ENCODE results near the gene HES5. TPM values are rescaled to one million over a fixed set of nuclear protein-coding genes. Genes with fewer than 3 reads are reported as not detected.

Gene HES5
- total and polyA plus RNA-seq, 2 experiments from 2014 or later = not detected

DNA sequence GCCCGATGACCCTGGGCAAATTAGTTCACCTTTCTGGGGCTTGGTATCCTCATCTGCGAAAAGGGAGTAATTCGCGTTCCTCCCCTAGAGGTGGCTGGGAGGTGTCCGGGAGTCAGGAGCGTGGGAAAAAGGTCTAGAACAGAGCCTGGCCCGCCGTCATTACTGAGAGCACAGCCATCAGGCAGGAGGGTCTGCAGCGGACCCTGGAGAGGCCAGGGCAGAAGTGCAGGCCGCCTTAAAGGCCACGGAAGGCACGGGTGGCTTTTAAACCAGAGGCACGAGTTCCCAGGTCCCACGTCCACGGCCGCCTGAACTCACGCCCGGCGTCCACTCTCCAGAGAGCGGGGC is 4.5 kb downstream of the HES5 start:
- peak overlapping the region; percentile 61 for H3K27ac ChIP-seq
- no peaks in the 10 kb centered on the region for H3F3A ChIP-seq (ENCODE audit: insufficient read depth)
- DNase-seq = peak; percentile 47
- no peak for TF ChIP-seq EZH2 (IDR thresholded peaks at IDR 0.05; ENCODE audit: insufficient read depth, poor library complexity, severe bottlenecking)
- no peak for TF ChIP-seq EZH2phosphoT487 (IDR thresholded peaks at IDR 0.05; ENCODE audit: insufficient read depth, low read depth)
- no peaks in the 10 kb centered on the region for H3K9me2 ChIP-seq (ENCODE audit: insufficient read depth)
- peak overlapping the region; percentile 95 for H3K4me2 ChIP-seq (ENCODE audit: unreplicated experiment)
- peak overlapping the region; percentile 88 for H3K4me3 ChIP-seq
- H3K79me2 ChIP-seq (ENCODE audit: insufficient read depth) = peaks cover 53% of the 10 kb centered on the region
- no peaks in the 10 kb centered on the region for H3K9me3 ChIP-seq (ENCODE audit: low read depth)
- H3K36me3 ChIP-seq (ENCODE audit: low read depth) = no peaks in the 10 kb centered on the region
- H4K20me1 ChIP-seq (ENCODE audit: insufficient read depth) = no peaks in the 10 kb centered on the region
- peaks cover 10% of the 10 kb centered on the region for H3K27me3 ChIP-seq (replicated peaks; ENCODE audit: insufficient read depth)
- H3K9ac ChIP-seq = peak overlapping the region; percentile 93
- in situ Hi-C loops (cut with MboI) = no loop called here
- WGBS, 2 experiments (ENCODE audit: low coverage in 1 of 2, low lambda C conversion rate in 2 of 2, missing lambda C conversion rate in 2 of 2) = 1 to 2% methylated on average over 20 of the region's 20 CpGs
- H2AFZ ChIP-seq = peak overlapping the region; percentile 47
- H3K4me1 ChIP-seq (ENCODE audit: insufficient read depth) = peaks cover 15% of the 10 kb centered on the region; the same call in 1 of the 2 replicates

- H3K9me3 ChIP-seq (ENCODE audit: low read depth) = no peaks in the 10 kb centered on the region
- H3K27ac ChIP-seq = no peak overlapping the region
- H4K20me1 ChIP-seq (ENCODE audit: insufficient read depth) = no peaks in the 10 kb centered on the region
- H2AFZ ChIP-seq = no peak overlapping the region
- in situ Hi-C loops (cut with MboI) = loop anchor here (25.0 kb wide), 1 partner anchor 337 kb away; the partner anchor contains the start of gene FAAP20
- no peaks in the 10 kb centered on the region for H3K27me3 ChIP-seq (replicated peaks; ENCODE audit: insufficient read depth)
- H3F3A ChIP-seq (ENCODE audit: insufficient read depth) = no peaks in the 10 kb centered on the region
- DNase-seq = no peak
- H3K9me2 ChIP-seq (ENCODE audit: insufficient read depth) = no peaks in the 10 kb centered on the region
- peaks cover 53% of the 10 kb centered on the region for H3K79me2 ChIP-seq (ENCODE audit: insufficient read depth)
- TF ChIP-seq EZH2phosphoT487 (IDR thresholded peaks at IDR 0.05; ENCODE audit: insufficient read depth, low read depth) (no peak), EZH2 (IDR thresholded peaks at IDR 0.05; ENCODE audit: insufficient read depth, poor library complexity, severe bottlenecking) (no peak)
- WGBS, 2 experiments (ENCODE audit: low coverage in 1 of 2, low lambda C conversion rate in 2 of 2, missing lambda C conversion rate in 2 of 2) = 66 to 67% methylated on average over 10 of the region's 10 CpGs
- 0 out of 2 replicates have a peak overlapping the region, but pooled peaks have one; percentile 88 for H3K4me3 ChIP-seq
- H3K4me2 ChIP-seq (ENCODE audit: unreplicated experiment) = no peak overlapping the region
- H3K4me1 ChIP-seq (ENCODE audit: insufficient read depth) = peaks cover 15% of the 10 kb centered on the region; the same call in 1 of the 2 replicates
- no peaks in the 10 kb centered on the region; the same call in 1 of the 2 replicates for H3K36me3 ChIP-seq (ENCODE audit: low read depth)
- H3K9ac ChIP-seq = 0 out of 2 replicates have a peak overlapping the region, but pooled peaks have one; percentile 5
These were observed 6.0 kb downstream of the HES5 start for GRCh38 chr1:2523891-2524609.

DNA sequence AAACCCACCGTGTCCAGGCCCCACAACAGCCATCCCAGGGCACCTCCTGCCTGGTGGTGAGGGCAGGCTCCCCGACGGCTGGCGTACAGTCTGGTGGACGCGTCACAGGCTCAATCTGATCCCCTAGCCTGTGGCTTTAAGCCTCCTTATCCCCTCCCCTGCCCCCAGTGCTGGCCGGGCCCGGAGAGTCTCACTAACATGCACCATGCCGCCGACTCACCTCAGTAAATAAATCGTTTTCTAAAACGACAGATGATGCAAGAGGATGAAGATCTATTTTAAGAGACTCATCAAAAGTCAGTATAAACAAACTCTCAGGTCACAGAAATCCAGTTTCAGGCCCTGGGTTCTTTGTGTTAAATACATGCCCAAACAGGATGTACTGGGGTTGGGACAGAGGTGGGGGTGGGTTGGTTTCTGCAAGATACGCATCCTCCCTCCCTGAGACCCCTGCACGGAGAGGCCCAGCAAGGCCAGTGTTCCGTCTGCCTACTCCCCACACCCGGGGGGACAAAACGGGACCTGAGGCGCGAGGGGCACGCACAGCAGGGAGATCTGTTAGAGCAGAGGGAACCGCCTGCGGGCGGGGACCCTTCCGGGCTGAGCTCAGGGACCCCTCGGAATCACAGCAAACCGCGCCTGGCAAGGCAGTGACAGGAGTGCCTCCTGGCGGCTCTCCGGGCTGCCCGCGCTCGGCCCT is 6.7 kb downstream of the HES5 start:
- Histone ChIP-seq H3K4me3 (no peak overlapping the region), H3K27ac (no peak overlapping the region), H3F3A (ENCODE audit: insufficient read depth) (no peaks in the 10 kb centered on the region), H3K9ac (no peak overlapping the region), H3K36me3 (ENCODE audit: low read depth) (no peaks in the 10 kb centered on the region; the same call in 1 of the 2 replicates), H3K79me2 (ENCODE audit: insufficient read depth) (peaks cover 53% of the 10 kb centered on the region), H3K27me3 (replicated peaks; ENCODE audit: insufficient read depth) (no peaks in the 10 kb centered on the region), H4K20me1 (ENCODE audit: insufficient read depth) (no peaks in the 10 kb centered on the region), H3K9me3 (ENCODE audit: low read depth) (no peaks in the 10 kb centered on the region), H3K9me2 (ENCODE audit: insufficient read depth) (no peaks in the 10 kb centered on the region), H3K4me1 (ENCODE audit: insufficient read depth) (peaks cover 15% of the 10 kb centered on the region; the same call in 1 of the 2 replicates), H3K4me2 (ENCODE audit: unreplicated experiment) (no peak overlapping the region), H2AFZ (no peak overlapping the region)
- DNase-seq = no peak
- TF ChIP-seq EZH2 (IDR thresholded peaks at IDR 0.05; ENCODE audit: insufficient read depth, poor library complexity, severe bottlenecking) (no peak), EZH2phosphoT487 (IDR thresholded peaks at IDR 0.05; ENCODE audit: insufficient read depth, low read depth) (no peak)
- in situ Hi-C loops (cut with MboI) = loop anchor here (25.0 kb wide), 1 partner anchor 336 kb away; the partner anchor contains the start of gene FAAP20
- WGBS, 2 experiments (ENCODE audit: low coverage in 1 of 2, low lambda C conversion rate in 2 of 2, missing lambda C conversion rate in 2 of 2) = 87 to 88% methylated on average over 32 of the region's 32 CpGs

DNA sequence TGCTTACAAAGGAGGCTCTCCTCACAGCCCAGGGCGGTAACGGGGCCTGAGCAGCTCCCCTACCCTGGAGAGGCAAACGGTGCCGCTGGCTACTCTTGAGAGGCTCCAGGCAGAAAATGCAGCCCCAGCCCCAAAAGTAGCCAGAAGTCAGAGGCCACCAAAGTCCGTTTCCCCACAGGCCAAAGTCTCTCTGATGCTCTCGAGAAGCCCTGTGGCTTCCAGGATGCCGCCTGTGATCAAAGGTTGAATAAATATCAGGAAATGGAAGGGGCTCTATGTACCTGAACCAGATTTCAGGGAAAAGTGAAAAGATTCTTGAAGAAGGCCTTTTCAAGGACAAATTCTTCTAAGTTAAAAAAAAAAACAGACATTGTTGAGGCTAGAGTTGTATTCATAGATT is 7.8 kb downstream of the HES5 start:
- H3K9me3 ChIP-seq (ENCODE audit: low read depth) = no peaks in the 10 kb centered on the region
- no peak overlapping the region for H3K9ac ChIP-seq
- H3K79me2 ChIP-seq (ENCODE audit: insufficient read depth) = peaks cover 53% of the 10 kb centered on the region
- TF ChIP-seq EZH2 (IDR thresholded peaks at IDR 0.05; ENCODE audit: insufficient read depth, poor library complexity, severe bottlenecking) (no peak), EZH2phosphoT487 (IDR thresholded peaks at IDR 0.05; ENCODE audit: insufficient read depth, low read depth) (no peak)
- H3K4me2 ChIP-seq (ENCODE audit: unreplicated experiment) = no peak overlapping the region
- peaks cover 15% of the 10 kb centered on the region; the same call in 1 of the 2 replicates for H3K4me1 ChIP-seq (ENCODE audit: insufficient read depth)
- no peaks in the 10 kb centered on the region for H4K20me1 ChIP-seq (ENCODE audit: insufficient read depth)
- in situ Hi-C loops (cut with MboI) = loop anchor here (25.0 kb wide), 1 partner anchor 335 kb away; the partner anchor contains the start of gene FAAP20
- H3K36me3 ChIP-seq (ENCODE audit: low read depth) = no peaks in the 10 kb centered on the region; the same call in 1 of the 2 replicates
- H2AFZ ChIP-seq = no peak overlapping the region
- no peaks in the 10 kb centered on the region for H3K9me2 ChIP-seq (ENCODE audit: insufficient read depth)
- DNase-seq = no peak
- H3K27me3 ChIP-seq (replicated peaks; ENCODE audit: insufficient read depth) = no peaks in the 10 kb centered on the region
- no peaks in the 10 kb centered on the region for H3F3A ChIP-seq (ENCODE audit: insufficient read depth)
- H3K4me3 ChIP-seq = no peak overlapping the region
- 88 to 96% methylated on average over 7 of the region's 7 CpGs for WGBS, 2 experiments (ENCODE audit: low coverage in 1 of 2, low lambda C conversion rate in 2 of 2, missing lambda C conversion rate in 2 of 2)
- no peak overlapping the region for H3K27ac ChIP-seq

Data from GM23248 (cell line).